Omental fat pad (tissue), 4 donors: ENCODE measurements around the gene EMP2. TPM values are rescaled to one million over a fixed set of nuclear protein-coding genes. Genes with fewer than 3 reads are reported as not detected.

Experiments used
- ATAC-seq: fragments of 150-250 bp; one replicate; pipeline ENCODE4 v1.9.1; 2016; ENCODE audit warnings: mild to moderate bottlenecking, moderate library complexity; ENCODE audit not compliant: low FRiP score
- DNase-seq: peaks from one replicate; pipeline ENCODE4 v3.0.0-alpha.2; 2019; ENCODE audit warnings: low spot score
- CTCF ChIP-seq, 3 donors: fragments of 450-650 bp; IDR thresholded peaks; one replicate each; pipeline ENCODE4 v1.5.1; 2016 to 2017; ENCODE audit warnings: antibody characterized with exemption in 3 of 3, mild to moderate bottlenecking in 3 of 3, moderate library complexity in 2 of 3
- total RNA-seq, 4 donors: library from RNA; depleted of rRNA; stranded (reverse); fragments of >200 nt; gene quantifications; one replicate each; pipeline ENCODE4 v1.1.0, GENCODE V29; 2016

The EMP2 gene
- total RNA-seq, 4 donors from 2014 or later: 36.7 to 80.4 (median 50.1) TPM

- TF ChIP-seq CTCF (IDR thresholded peaks at IDR 0.05): no peak
- no peak for DNase-seq
- ATAC-seq: no peak
Measured at GRCh38 chr16:10620120-10620519, 39.7 kb upstream of the EMP2 start.

- no peak for TF ChIP-seq CTCF (IDR thresholded peaks at IDR 0.05)
- ATAC-seq: peak; percentile 65
Measured at GRCh38 chr16:10619271-10619849, 39.0 kb upstream of the EMP2 start.

GRCh38 chr16:10618710-10619209, 38.4 kb upstream of the EMP2 start:
- ATAC-seq: peak; percentile 16
- DNase-seq: no peak
- no peak for TF ChIP-seq CTCF (IDR thresholded peaks at IDR 0.05)

More at GRCh38 chr16:10619271-10619849, 39.0 kb upstream of the EMP2 start:
- DNase-seq: peak; percentile 38

GRCh38 chr16:10617662-10618420, 37.4 kb upstream of the EMP2 start:
- DNase-seq (no peak), ATAC-seq (no peak)
- TF ChIP-seq CTCF (IDR thresholded peaks at IDR 0.05): no peak

- no peak for TF ChIP-seq CTCF (IDR thresholded peaks at IDR 0.05)
- DNase-seq (no peak), ATAC-seq (peak; percentile 64)
Measured at GRCh38 chr16:10616756-10617640, 36.6 kb upstream of the EMP2 start.

GRCh38 chr16:10616419-10616755, 36.0 kb upstream of the EMP2 start:
- TF ChIP-seq CTCF (IDR thresholded peaks at IDR 0.05): no peak
- DNase-seq: no peak
- no peak for ATAC-seq
